RWPE2 (cell line): ENCODE measurements around the gene CACNB2.
"Not testable (repeated sequence)": the region's sequence is repeated elsewhere in the genome, so short reads cannot be mapped to it uniquely, and the experiment has no call there.

Source experiments
- ATAC-seq: fragments of 200-7000 bp; cut with Tn5 transposase; 3 replicates; pipeline ENCODE4 v1.9.1; 2021; ENCODE audit warnings: low read depth
- DNase-seq: peaks from one replicate; pipeline ENCODE4 v3.0.0-alpha.2; 2020; ENCODE audit warnings: low spot score
- H3K27ac ChIP-seq: fragments of 450-650 bp; 2 replicates; pipeline ENCODE4 v1.5.1; 2017; ENCODE audit warnings: mild to moderate bottlenecking; ENCODE audit not compliant: poor library complexity, severe bottlenecking
- H3K27me3 ChIP-seq: fragments of 250-450 bp; sonication (Bioruptor Pico); 2 replicates; pipeline ENCODE4 v1.5.1; 2021; ENCODE audit warnings: mild to moderate bottlenecking, moderate library complexity; ENCODE audit not compliant: insufficient read depth, poor library complexity, severe bottlenecking
- H3K36me3 ChIP-seq: fragments of 250-450 bp; sonication (Bioruptor Pico); 2 replicates; pipeline ENCODE4 v1.5.1; 2020; ENCODE audit warnings: low read depth, mild to moderate bottlenecking, moderate library complexity
- H3K4me1 ChIP-seq: fragments of 250-450 bp; sonication (Bioruptor Pico); 2 replicates; pipeline ENCODE4 v1.5.1; 2021; ENCODE audit warnings: mild to moderate bottlenecking, moderate library complexity; ENCODE audit not compliant: insufficient read depth, poor library complexity, severe bottlenecking
- H3K4me3 ChIP-seq: fragments of 250-450 bp; sonication (Bioruptor Pico); 2 replicates; pipeline ENCODE4 v1.5.1; 2021; ENCODE audit warnings: mild to moderate bottlenecking, moderate library complexity; ENCODE audit not compliant: severe bottlenecking
- H3K9me3 ChIP-seq: fragments of 250-450 bp; sonication (Bioruptor Pico); 2 replicates; pipeline ENCODE4 v1.5.1; 2021; ENCODE audit warnings: mild to moderate bottlenecking, moderate library complexity; ENCODE audit not compliant: severe bottlenecking
- CTCF ChIP-seq: fragments of 450-650 bp; IDR thresholded peaks from one replicate; pipeline ENCODE4 v1.5.1; 2017; ENCODE audit warnings: mild to moderate bottlenecking, moderate library complexity; ENCODE audit not compliant: poor library complexity, severe bottlenecking

Gene CACNB2

GRCh38 chr10:18565006-18565405 is 424.8 kb downstream of the CACNB2 start:
- peaks cover 2% of the 10 kb centered on the region for H3K9me3 ChIP-seq
- no peak for TF ChIP-seq CTCF
- ATAC-seq (no peak), DNase-seq (no peak)
- no peaks in the 10 kb centered on the region for H3K27me3 ChIP-seq
- H3K4me1 ChIP-seq: no peaks in the 10 kb centered on the region
- no peaks in the 10 kb centered on the region for H3K36me3 ChIP-seq
- H3K4me3 ChIP-seq: no peak overlapping the region
- no peak overlapping the region for H3K27ac ChIP-seq

GRCh38 chr10:18566177-18566576 is 426.0 kb downstream of the CACNB2 start:
- no peak for ATAC-seq
- Histone ChIP-seq H3K27me3 (no peaks in the 10 kb centered on the region), H3K4me3 (no peak overlapping the region), H3K9me3 (peaks cover 2% of the 10 kb centered on the region), H3K4me1 (no peaks in the 10 kb centered on the region), H3K36me3 (no peaks in the 10 kb centered on the region), H3K27ac (no peak overlapping the region)
- TF ChIP-seq CTCF: no peak
- no peak for DNase-seq

GRCh38 chr10:18567343-18567856 is 427.2 kb downstream of the CACNB2 start:
- TF ChIP-seq CTCF: no peak
- Histone ChIP-seq H3K4me1 (no peaks in the 10 kb centered on the region), H3K9me3 (peaks cover 2% of the 10 kb centered on the region), H3K27me3 (no peaks in the 10 kb centered on the region), H3K4me3 (no peak overlapping the region), H3K36me3 (no peaks in the 10 kb centered on the region), H3K27ac (no peak overlapping the region)
- DNase-seq: no peak
- no peak for ATAC-seq

- not testable (repeated sequence) for H3K4me3 ChIP-seq, H3K27me3 ChIP-seq, ATAC-seq, H3K4me1 ChIP-seq, DNase-seq, H3K9me3 ChIP-seq, H3K36me3 ChIP-seq, H3K27ac ChIP-seq
Measured at GRCh38 chr10:18570386-18570785, 430.2 kb downstream of the CACNB2 start.

- H3K27ac ChIP-seq: no peak overlapping the region
- H3K4me1 ChIP-seq: no peaks in the 10 kb centered on the region
- ATAC-seq: no peak
- peaks cover 3% of the 10 kb centered on the region for H3K9me3 ChIP-seq
- no peak overlapping the region for H3K4me3 ChIP-seq
- H3K36me3 ChIP-seq: no peaks in the 10 kb centered on the region
- DNase-seq: no peak
- no peak for TF ChIP-seq CTCF
- H3K27me3 ChIP-seq: no peaks in the 10 kb centered on the region
Measured at GRCh38 chr10:18571076-18571475, 430.9 kb downstream of the CACNB2 start.
